NOMO-1 (cell line): Measurements from ENCODE around the gene COG2.
"Not testable (repeated sequence)": the region's sequence is repeated elsewhere in the genome, so short reads cannot be mapped to it uniquely, and the experiment has no call there.

ENCODE experiments used
- DNase-seq, 2 experiments: peaks; one replicate each; lab custom pipeline; 2025; ENCODE audit not compliant: unreplicated experiment in 2 of 2; lab: John Stamatoyannopoulos, UW

COG2 gene

GRCh38 chr1:230626232-230626631 is 16.0 kb upstream of the COG2 start:
- DNase-seq, result no peak

- DNase-seq, result no peak
These were observed 14.5 kb upstream of the COG2 start for GRCh38 chr1:230627767-230628166.

GRCh38 chr1:230629511-230629910 is 12.8 kb upstream of the COG2 start:
- DNase-seq, result no peak

GRCh38 chr1:230631477-230631876 is 10.8 kb upstream of the COG2 start:
- no peak for DNase-seq

- peak; percentile 6 to 31 for DNase-seq
These were observed 9.9 kb upstream of the COG2 start for GRCh38 chr1:230632273-230632873.

- DNase-seq, result no peak
These were observed 8.8 kb upstream of the COG2 start for GRCh38 chr1:230633469-230633868.

- DNase-seq, result no peak
These were observed 7.9 kb upstream of the COG2 start for GRCh38 chr1:230634384-230634783.

- no peak for DNase-seq
These were observed 5.6 kb upstream of the COG2 start for GRCh38 chr1:230636575-230637148.

GRCh38 chr1:230639714-230640209 is 2.5 kb upstream of the COG2 start:
- DNase-seq, result no peak

GRCh38 chr1:230641346-230641745 is 935 bp upstream of the COG2 start:
- DNase-seq, result peak in 1 of 2 experiments; percentile 29

- peak in 1 of 2 experiments; percentile 42 for DNase-seq
These were observed 400 bp upstream of the COG2 start for GRCh38 chr1:230641900-230642262.

GRCh38 chr1:230643908-230644307 is 1.6 kb downstream of the COG2 start:
- peak; percentile 36 for DNase-seq

- DNase-seq, result no peak
These were observed 4.5 kb downstream of the COG2 start for GRCh38 chr1:230646710-230647302.

GRCh38 chr1:230647321-230647720 is 5.0 kb downstream of the COG2 start:
- DNase-seq, result no peak

- no peak for DNase-seq
These were observed 5.8 kb downstream of the COG2 start for GRCh38 chr1:230648114-230648513.

GRCh38 chr1:230650300-230650699 is 8.0 kb downstream of the COG2 start:
- no peak for DNase-seq

GRCh38 chr1:230651235-230651634 is 9.0 kb downstream of the COG2 start:
- DNase-seq, result no peak

GRCh38 chr1:230656719-230657118 is 14.4 kb downstream of the COG2 start:
- not testable (repeated sequence) for DNase-seq

GRCh38 chr1:230658103-230658502 is 15.8 kb downstream of the COG2 start:
- DNase-seq, result not testable (repeated sequence)

GRCh38 chr1:230658691-230659090 is 16.4 kb downstream of the COG2 start:
- DNase-seq, result no peak

GRCh38 chr1:230661976-230662375 is 19.7 kb downstream of the COG2 start:
- DNase-seq, result peak in 1 of 2 experiments; percentile 51

- DNase-seq, result no peak
These were observed 25.9 kb downstream of the COG2 start for GRCh38 chr1:230668227-230668626.
